ENCODE data around the gene DNAJC25.

The DNAJC25 gene

GRCh38 chr9:111633389-111633736, 2.2 kb downstream of the DNAJC25 start:
- in situ Hi-C loops (cut with MboI; ENCODE audit: low pct_unique_long_range_greater_than_20kb, low sequenced_read_pairs, unreplicated experiment) = no loop called here
- no peak for TF ChIP-seq CTCF (IDR thresholded peaks at IDR 0.05; ENCODE audit: extremely low read depth, insufficient read depth, missing control alignments)
- DNase-seq (ENCODE audit: low spot score) = no peak

GRCh38 chr9:111634860-111635259, 3.7 kb downstream of the DNAJC25 start:
- DNase-seq (ENCODE audit: low spot score) = no peak
- in situ Hi-C loops (cut with MboI; ENCODE audit: low pct_unique_long_range_greater_than_20kb, low sequenced_read_pairs, unreplicated experiment) = no loop called here
- no peak for TF ChIP-seq CTCF (IDR thresholded peaks at IDR 0.05; ENCODE audit: extremely low read depth, insufficient read depth, missing control alignments)

GRCh38 chr9:111637421-111637950, 6.4 kb downstream of the DNAJC25 start:
- no peak for TF ChIP-seq CTCF (IDR thresholded peaks at IDR 0.05; ENCODE audit: extremely low read depth, insufficient read depth, missing control alignments)
- no peak for DNase-seq (ENCODE audit: low spot score)
- in situ Hi-C loops (cut with MboI; ENCODE audit: low pct_unique_long_range_greater_than_20kb, low sequenced_read_pairs, unreplicated experiment) = no loop called here

GRCh38 chr9:111644195-111644772, 13.2 kb downstream of the DNAJC25 start:
- in situ Hi-C loops (cut with MboI; ENCODE audit: low pct_unique_long_range_greater_than_20kb, low sequenced_read_pairs, unreplicated experiment) = no loop called here
- TF ChIP-seq CTCF (IDR thresholded peaks at IDR 0.05; ENCODE audit: extremely low read depth, insufficient read depth, missing control alignments) = no peak
- no peak for DNase-seq (ENCODE audit: low spot score)

GRCh38 chr9:111645806-111646205, 14.7 kb downstream of the DNAJC25 start:
- no peak for TF ChIP-seq CTCF (IDR thresholded peaks at IDR 0.05; ENCODE audit: extremely low read depth, insufficient read depth, missing control alignments)
- no peak for DNase-seq (ENCODE audit: low spot score)
- in situ Hi-C loops (cut with MboI; ENCODE audit: low pct_unique_long_range_greater_than_20kb, low sequenced_read_pairs, unreplicated experiment) = no loop called here

- no peak for TF ChIP-seq CTCF (IDR thresholded peaks at IDR 0.05; ENCODE audit: extremely low read depth, insufficient read depth, missing control alignments)
- DNase-seq (ENCODE audit: low spot score) = no peak
- in situ Hi-C loops (cut with MboI; ENCODE audit: low pct_unique_long_range_greater_than_20kb, low sequenced_read_pairs, unreplicated experiment) = no loop called here
Measured at GRCh38 chr9:111646417-111646816, 15.3 kb downstream of the DNAJC25 start.
